ENCODE results near the gene PIK3C2G. TPM values are rescaled to one million over a fixed set of nuclear protein-coding genes. Genes with fewer than 3 reads are reported as not detected.

Gene PIK3C2G
- total RNA-seq, 1 donor from 2014 or later = not detected

GRCh38 chr12:18411453-18411852 is 150.1 kb downstream of the PIK3C2G start:
- DNase-seq (ENCODE audit: low read depth) = no peak

DNA sequence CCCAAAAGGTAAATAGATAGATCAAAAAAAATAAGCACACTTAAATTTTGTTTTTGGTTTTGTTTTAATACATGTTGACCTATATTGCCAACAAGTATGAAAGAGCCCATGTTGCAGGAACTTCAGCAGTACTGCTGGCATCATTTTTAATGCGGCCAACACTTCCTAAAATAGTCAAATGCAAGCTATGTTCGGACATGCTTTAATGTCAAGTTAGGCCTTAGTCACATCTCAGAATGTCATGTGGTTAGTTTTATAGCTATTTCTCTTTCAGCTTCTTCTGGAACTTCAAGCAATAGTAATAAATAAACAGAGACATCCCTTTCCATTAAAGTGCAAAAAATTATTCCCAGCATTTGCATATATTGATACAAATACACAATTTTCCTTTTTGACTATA is 153.4 kb downstream of the PIK3C2G start:
- DNase-seq (ENCODE audit: low read depth) = no peak

GRCh38 chr12:18415227-18415626 is 153.9 kb downstream of the PIK3C2G start:
- DNase-seq (ENCODE audit: low read depth) = no peak

DNA sequence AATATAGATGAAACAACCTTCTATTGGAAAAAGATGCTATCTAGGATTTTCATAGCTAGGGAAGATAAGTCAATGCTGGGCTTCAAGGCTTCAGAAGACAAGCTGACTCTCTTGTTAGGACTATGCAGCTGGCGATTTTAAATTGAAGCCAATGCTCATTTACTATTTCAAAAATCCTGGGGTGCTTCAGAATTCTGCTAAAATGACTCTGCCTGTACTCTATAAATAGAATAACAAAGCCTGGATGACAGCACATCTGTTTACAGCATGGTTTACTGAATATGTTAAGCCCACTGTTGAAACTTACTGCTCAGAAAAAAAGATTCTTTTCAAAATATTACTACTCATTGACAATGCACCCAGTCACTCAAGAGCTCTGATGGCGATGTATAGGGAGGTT is 155.1 kb downstream of the PIK3C2G start:
- peak; percentile 14 for DNase-seq (ENCODE audit: low read depth)

- DNase-seq (ENCODE audit: low read depth) = no peak
These were observed 158.0 kb downstream of the PIK3C2G start for GRCh38 chr12:18419311-18419710.

DNA sequence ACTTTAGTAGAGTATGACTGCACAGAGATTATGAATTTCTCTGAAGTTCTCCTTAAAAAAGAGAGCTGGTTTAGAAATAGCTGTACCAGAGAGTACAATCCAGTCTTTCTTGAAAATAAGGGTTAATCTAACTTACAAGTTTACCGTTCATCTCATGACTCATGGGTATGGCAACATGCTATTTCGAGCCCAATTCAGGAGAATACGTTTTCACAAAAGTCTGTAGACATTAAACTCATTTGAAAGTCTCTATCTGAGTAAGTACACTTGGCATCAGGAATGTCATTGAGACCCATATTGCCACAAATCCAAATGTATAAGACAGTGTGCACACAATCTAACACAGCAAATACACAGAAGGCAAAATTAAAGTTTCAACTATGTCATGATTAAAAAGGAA is 160.5 kb downstream of the PIK3C2G start:
- no peak for DNase-seq (ENCODE audit: low read depth)

- no peak for DNase-seq (ENCODE audit: low read depth)
These were observed 161.6 kb downstream of the PIK3C2G start for GRCh38 chr12:18422871-18423270.

GRCh38 chr12:18424857-18425256 is 163.5 kb downstream of the PIK3C2G start:
- DNase-seq (ENCODE audit: low read depth) = no peak

GRCh38 chr12:18427520-18427919 is 166.2 kb downstream of the PIK3C2G start:
- no peak for DNase-seq (ENCODE audit: low read depth)

GRCh38 chr12:18428416-18428815 is 167.1 kb downstream of the PIK3C2G start:
- DNase-seq (ENCODE audit: low read depth) = peak; percentile 77

GRCh38 chr12:18429366-18429765 is 168.0 kb downstream of the PIK3C2G start:
- DNase-seq (ENCODE audit: low read depth) = no peak

DNA sequence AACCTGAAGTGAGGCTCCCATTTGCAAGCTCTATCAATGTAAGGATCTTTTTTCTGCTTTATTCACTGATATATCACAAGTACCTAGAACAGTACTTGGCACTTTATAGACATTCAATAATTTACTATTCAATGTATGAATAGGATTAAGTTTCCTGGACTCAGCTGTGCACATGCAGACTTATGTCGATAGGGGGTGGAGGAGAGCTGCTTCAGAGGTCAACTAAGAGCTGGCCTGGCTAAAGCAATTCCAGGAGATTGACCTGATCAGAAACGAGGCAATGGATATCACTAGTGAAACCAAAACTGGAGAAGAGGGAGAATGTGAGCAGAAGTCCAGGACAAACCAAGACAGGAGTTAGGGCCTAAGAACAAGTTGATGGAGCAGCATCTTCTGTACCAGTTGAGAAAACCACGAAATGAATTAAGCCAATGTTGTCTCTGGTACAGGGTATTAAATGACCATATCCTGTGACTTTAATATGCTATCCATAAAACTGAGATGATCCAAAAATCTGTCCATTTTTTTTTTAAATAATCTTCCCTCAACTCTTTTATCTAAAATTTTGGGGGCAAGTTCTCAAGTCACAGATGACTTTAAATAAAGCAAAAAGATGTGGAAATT is 169.2 kb downstream of the PIK3C2G start:
- peak; percentile 48 for DNase-seq (ENCODE audit: low read depth)

- DNase-seq (ENCODE audit: low read depth) = no peak
These were observed 170.5 kb downstream of the PIK3C2G start for GRCh38 chr12:18431771-18432170.

DNA sequence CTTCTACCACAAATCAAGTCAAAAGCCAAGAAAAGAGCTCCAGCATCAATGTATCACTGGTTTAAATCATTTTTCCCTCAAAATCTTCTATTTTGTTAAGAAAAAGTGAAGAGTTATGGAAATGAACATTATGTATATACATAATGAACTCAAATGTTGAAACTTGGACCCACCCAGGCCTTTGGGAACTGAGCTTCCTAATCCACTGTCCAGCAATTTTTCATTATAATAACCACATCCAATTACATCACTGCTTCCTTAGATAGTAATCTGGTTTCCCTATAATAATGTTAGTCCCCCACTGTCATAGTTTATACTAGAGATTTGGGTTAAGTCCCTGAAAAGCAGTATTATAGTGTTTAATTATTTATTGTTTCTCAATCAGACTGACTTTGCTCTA is 170.9 kb downstream of the PIK3C2G start:
- DNase-seq (ENCODE audit: low read depth) = no peak

- DNase-seq (ENCODE audit: low read depth) = no peak
These were observed 174.9 kb downstream of the PIK3C2G start for GRCh38 chr12:18436170-18436569.

DNA sequence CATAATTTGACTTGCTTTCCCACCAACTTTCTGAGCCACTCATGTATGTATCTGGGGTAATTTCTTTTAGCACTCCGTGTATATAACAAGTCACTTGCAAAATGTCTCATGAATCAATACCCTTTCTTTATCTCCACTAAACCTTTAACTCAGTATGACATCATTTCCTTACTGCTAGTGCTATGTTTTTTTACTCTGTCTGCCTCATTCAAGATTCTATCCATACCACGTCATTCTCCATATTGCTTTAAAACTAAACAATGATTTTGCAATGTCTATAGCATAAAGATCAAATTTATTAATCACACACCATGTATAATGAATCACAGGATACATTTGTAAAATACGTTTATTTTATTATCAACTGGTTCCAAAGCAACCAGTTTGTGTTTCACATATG is 178.2 kb downstream of the PIK3C2G start:
- no peak for DNase-seq (ENCODE audit: low read depth)

DNA sequence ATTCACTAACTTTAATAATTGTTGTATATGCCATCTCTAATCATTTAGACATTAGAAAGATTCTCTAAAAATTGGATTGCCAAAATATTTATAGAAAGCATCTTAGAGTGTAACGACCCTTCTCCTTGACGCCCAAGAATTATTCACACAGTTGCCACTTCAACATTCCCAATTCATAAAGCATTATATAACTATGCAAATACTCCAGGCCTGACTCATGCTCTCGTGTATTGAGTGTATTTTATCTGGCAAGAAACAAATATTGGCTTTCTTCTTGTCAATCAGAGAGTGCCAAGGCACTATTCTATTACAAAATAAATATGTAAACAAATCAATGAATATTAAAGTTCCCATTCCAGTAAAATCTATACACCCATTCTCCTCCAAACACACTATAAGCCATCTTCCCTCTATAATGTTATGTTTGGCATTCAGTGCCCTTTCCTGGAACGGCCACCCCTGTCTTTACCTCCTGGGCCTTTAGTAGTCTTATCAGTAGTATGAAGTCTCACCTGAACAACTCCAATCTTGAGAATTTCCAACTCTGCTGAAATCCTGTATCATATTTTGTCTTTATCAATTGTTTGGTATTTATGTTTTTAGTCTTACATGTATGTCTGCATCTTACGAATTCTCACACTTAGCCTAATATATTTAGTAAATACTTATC is 182.6 kb downstream of the PIK3C2G start:
- DNase-seq (ENCODE audit: low read depth) = no peak

DNA sequence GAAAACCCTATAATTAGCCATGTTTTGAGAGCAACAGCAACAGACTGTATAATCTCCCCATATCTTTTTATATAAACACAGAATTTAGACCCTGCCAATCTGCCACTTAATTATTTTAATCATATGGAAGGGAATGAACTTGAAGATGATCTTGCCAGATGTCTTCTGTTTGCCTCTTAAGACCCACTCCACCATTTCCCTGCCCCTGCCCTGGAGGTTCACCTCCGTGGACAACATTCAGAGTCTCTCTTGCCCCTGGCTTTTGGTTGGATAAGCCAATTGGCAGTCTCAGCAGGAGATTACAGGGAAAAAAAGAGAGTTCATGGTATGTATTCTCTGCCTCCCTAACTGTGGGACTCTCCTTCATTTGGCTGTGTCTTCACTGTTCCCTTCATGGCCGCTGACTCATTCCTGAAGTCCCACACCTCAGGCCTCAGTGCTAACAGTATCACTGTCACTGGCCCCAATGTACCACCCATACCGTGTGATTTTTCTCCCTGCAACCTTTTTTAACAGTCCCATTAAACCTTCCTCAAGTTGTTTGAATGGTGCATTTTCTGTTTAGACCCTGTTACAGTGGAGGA is 184.8 kb downstream of the PIK3C2G start:
- no peak for DNase-seq (ENCODE audit: low read depth)

DNA sequence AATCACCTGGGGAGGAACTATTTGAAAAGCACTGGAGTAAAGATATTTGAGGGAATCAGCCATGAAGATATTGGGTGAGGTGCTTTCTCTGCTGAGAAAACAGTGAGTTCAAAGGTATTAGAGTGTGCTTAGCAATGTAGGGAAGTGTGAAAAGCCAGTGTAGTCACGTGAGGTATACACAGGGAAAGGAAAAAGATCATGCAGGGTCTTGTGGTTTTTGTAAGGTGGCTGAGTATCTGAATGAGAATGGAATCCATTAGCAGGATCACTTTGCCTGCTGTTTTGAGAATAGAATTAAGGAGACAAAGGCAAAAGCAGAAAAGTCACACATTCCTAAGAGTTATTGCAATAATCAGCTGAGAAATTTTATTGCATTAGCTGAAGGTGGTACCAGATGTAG is 193.0 kb downstream of the PIK3C2G start:
- no peak for DNase-seq (ENCODE audit: low read depth)

DNA sequence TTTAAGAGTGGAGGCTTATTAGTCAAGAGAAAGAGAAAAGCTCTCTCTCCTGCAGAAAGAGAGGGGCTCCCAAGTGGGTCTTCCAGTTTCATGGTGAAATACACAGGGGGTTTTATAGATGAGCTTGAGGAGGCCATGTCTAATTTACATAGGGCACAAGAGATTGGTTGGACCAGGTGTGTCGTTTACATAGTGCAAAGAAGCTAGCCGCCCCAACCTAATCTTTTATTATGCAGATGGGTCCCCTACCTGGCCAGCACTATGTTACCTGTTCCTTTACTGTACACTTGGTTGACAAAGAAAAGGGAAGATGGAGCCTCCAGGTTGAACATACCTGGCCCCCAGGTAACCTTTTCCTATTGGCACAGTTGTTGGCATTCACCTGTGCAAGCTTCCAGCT is 195.0 kb downstream of the PIK3C2G start:
- no peak for DNase-seq (ENCODE audit: low read depth)

GRCh38 chr12:18457362-18457761 is 196.0 kb downstream of the PIK3C2G start:
- DNase-seq (ENCODE audit: low read depth) = no peak

DNA sequence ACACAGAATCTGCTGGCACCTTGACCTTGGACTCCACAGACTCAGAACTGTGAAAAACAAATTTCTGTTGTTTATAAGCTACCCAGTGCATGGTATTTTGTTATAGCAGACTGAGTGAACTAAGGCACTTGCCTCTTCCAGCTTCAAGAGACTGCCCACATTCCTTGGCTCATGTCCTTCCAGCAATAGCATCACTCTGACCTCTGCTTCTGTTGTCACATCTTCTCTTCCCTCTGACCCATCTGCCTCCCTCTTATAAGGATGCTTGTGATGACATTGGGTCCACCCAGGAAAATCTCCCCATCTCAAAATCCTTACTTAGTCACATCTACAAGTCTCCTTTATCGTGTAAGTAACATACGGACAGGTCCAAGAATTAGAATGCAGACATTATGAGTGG is 200.4 kb downstream of the PIK3C2G start:
- no peak for DNase-seq (ENCODE audit: low read depth)

DNA sequence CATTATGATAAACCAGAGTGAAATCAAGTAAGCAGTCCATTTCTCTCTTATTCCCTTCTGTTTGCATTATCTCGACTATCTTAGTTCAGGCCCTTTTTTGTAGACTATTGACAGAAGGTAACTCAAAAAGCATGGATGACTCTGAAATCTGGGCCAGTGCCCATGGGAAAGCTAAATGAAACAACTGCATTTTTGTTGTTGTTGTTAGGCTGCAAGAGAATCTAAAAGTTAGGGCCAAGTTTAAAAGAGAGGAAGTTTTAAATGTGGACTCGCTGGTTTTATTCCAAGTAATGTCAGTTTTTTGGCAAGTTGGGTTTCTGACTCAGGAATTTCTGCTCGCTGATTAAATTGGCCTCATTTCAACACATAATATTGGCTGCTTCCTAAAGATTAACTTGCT is 201.1 kb downstream of the PIK3C2G start:
- no peak for DNase-seq (ENCODE audit: low read depth)

All from myocyte (in vitro differentiated cells).